Activated gamma-delta T cell (primary cell): ENCODE results near the gene PHOSPHO2.

ENCODE experiments used
- DNase-seq: peaks from one replicate; lab custom pipeline; 2025; lab: John Stamatoyannopoulos, UW
- total RNA-seq, 2 donors: gene quantifications; one replicate each; lab custom pipeline; 2026; lab: John Stamatoyannopoulos, UW

Gene PHOSPHO2
- 2.6 to 4.0 reads per million in 2 donors for total RNA-seq

GRCh38 chr2:169694113-169694893, at the start of gene PHOSPHO2, which contains the start of gene CFAP210:
TSS of gene PHOSPHO2 (plus strand) at chr2:169694469. CDS start at chr2:169700972, 6,503 bp downstream.
TSS of gene CFAP210 (minus strand) at chr2:169694405. CDS start at chr2:169694327, 78 bp downstream.
- DNase-seq, result peak; percentile 100

DNA sequence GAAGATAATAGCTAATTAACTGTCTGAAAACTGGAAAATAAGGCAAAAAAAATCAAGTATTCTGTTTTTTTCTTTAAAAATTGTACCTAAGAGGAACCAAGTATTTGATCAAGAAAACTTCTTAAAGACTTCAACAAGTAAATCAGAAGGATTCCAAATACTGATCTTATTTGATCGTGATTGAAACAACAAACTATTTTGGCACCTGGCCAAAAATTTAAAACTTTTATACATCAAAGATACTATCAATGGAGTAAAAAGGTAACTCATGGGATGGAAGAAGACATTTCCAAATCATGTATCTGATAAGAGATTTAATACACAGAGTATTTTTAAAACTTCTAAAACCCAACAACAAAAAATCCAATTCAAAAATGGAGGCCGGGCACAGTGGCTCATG, 46.8 kb upstream of the PHOSPHO2 start:
- no peak for DNase-seq

- no peak for DNase-seq
These were observed 45.0 kb upstream of the PHOSPHO2 start for GRCh38 chr2:169649278-169649677.

- no peak for DNase-seq
These were observed 40.6 kb upstream of the PHOSPHO2 start for GRCh38 chr2:169653636-169654035.

GRCh38 chr2:169656164-169656563, 38.1 kb upstream of the PHOSPHO2 start:
- no peak for DNase-seq

- no peak for DNase-seq
These were observed 35.4 kb upstream of the PHOSPHO2 start for GRCh38 chr2:169658877-169659276.

DNA sequence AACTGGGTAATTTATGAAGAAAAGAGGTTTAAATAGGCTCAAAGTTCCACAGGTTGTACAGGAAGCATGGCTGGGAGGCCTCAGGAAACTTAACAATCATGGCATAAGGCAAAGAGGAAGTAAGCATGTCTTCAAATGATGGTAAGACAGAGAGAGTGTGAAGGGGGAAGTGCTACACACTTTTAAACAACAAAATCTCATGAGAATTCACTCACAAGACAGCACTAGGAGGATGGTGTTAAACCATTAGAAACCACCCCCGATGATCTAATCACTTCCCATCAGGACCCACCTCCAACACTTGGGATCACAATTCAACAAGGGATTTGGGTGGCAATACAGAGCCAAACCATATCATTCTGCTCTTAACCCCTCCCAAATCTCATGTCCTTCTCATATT, 34.9 kb upstream of the PHOSPHO2 start:
- no peak for DNase-seq

DNA sequence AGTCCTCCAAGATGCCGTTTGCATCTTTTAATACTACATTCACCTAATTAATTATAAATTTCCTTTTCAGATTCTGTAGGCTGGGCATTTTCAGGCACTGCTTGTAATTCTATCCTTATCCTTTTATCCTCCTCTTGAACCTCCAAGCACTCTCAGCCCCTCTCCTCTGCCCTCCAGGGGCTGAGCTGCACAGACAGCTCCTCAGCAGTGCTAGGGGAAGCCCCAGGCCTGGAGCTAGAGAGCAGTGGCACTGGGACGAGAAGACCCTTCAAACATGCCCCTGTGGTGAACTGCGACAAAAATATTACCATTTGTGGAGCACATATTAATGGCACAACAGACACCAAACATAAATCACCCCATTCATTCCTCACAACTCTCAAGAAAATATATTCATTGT, 33.0 kb upstream of the PHOSPHO2 start:
- DNase-seq, result no peak

DNA sequence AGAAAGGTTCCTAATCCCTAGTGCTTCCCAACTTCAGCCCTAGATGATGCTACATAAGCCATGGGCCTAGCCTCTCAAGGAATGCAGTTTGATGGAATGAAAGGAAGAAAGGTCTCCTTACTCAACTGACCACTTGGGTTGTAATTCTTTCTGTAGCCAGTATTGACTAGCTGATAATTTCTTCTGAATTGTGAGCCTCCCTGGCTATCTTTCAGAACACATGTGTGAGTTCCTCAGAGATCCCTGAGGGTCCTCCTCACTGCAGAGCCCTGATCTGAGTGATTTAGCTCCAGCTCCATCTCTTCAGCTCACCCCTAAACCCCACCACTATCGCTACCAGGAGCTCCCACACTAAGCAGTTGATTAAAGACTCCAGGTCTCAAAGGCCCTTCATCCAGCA, 31.5 kb upstream of the PHOSPHO2 start:
- no peak for DNase-seq

DNA sequence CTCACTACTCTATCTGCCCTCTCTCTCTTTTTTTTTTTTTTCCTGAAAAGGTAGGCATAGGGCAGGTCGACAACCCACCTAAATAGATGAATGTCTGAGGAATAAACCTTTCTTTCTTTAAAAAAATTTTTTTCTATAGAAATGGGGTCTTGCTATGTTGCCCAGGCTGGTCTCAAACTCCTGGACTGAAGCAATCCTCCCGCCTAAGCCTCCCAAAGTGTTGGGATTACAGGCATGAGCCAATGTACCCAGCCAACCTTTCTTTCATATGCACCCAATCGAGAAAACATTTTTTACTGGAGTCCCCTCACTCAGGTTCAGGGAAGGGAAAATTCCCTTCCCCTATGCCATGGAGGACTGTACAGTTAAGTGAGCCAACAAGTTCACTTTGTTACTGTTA, 31.0 kb upstream of the PHOSPHO2 start:
- DNase-seq, result no peak

- no peak for DNase-seq
These were observed 29.7 kb upstream of the PHOSPHO2 start for GRCh38 chr2:169664600-169664977.

DNA sequence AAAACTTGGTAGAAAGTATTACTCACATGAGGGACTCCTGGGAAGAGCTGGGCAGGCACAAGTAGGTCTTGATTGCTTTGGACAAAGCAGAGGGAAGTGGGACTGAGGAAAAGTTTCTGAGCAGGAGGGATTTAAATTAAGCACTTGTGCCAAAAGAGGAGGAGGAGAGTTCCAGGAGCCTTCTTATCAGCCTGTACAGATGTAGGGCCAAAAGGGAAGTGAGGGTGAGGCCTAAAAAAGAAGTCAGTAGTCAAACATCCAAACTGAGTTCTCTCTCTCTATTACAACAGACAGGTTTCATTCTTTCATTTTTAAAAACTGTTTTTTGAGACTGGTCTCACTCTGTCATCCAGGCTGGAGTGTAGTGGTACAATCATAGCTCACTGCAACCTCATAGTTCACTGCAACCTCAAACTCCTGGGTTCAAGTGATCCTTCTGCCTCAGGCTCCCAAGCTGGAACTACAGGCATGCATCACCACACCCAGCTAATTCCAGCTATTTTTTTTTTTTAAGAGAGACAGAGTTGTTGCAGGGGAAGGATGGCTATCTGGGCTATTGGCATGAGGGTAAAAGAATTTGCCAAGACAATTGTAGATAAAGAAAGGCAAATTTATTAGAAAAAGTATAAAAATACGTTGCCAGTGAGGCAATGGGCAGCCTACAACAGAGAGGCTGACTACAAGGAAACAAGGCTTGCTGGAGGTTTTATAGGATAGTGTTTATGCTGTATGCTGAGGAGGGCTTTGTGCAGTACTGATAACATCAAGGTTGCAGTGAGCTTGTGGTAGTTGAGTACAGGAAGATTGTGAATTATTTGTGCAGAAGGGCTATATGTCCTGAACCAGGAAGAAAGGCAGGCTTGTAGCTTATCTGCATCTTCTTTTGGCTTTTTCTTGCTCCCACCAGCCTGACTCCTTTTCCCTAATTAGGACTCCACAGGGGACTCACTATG, 29.0 kb upstream of the PHOSPHO2 start:
- no peak for DNase-seq

- no peak for DNase-seq
These were observed 26.7 kb upstream of the PHOSPHO2 start for GRCh38 chr2:169667583-169667982.

GRCh38 chr2:169670215-169670651, 24.0 kb upstream of the PHOSPHO2 start:
- no peak for DNase-seq

DNA sequence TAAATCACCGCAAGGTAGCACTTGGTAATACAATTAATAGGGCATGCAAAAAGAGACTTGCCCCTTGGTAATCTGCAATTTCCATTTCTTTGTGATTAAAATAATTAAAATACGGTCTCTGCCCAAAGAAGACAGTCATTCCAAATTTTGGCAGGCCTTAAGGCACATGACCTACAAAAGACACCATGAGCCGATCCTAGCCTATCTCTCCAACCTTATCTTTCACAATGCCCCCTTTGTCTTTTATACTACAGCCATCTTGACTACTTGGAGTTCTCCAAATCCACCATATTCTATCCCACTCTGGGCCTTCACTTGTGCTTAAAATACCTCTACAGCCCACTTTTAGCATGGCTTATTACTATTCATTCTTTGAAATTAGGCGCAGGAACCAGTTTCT, 23.3 kb upstream of the PHOSPHO2 start:
- DNase-seq, result no peak

DNA sequence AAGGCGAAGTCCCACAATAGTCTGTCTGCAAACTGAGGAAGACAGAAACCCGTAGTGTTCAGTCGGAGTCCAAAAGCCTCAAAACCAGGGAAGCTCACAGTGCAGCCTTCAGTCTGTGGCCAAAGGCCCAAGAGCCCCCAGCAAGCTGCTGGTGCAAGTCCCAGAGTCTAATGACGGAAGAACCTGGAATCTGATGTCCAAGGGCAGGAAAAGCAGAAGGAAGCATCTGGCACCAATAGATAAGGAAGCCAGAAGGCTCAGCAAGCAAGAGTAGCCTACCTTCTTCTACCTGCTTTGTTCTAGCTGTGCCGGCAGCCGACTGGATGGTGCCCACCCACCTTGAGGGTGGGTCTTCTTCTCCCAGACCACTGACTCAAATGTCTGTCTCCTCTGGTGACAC, 21.9 kb upstream of the PHOSPHO2 start:
- no peak for DNase-seq

DNA sequence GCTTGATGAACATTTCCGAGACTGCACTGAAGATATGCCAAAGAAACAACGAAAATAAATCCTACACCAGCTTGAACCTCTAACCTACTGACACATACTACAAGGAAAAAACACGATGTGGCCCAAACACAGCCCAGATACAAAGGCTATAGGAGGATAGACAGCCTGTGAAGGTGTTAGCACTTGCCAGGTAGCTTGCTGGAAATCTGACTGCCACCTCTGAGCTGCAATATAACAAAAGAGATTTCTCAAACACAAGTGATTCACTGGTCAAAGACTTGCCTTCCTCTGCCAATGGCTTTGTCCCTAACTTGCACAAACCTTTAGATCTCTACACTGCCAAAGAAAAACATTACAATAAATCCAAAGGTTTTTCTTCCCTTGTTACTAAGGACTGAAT, 21.2 kb upstream of the PHOSPHO2 start:
- no peak for DNase-seq

- DNase-seq, result no peak
These were observed 20.3 kb upstream of the PHOSPHO2 start for GRCh38 chr2:169673921-169674320.

DNA sequence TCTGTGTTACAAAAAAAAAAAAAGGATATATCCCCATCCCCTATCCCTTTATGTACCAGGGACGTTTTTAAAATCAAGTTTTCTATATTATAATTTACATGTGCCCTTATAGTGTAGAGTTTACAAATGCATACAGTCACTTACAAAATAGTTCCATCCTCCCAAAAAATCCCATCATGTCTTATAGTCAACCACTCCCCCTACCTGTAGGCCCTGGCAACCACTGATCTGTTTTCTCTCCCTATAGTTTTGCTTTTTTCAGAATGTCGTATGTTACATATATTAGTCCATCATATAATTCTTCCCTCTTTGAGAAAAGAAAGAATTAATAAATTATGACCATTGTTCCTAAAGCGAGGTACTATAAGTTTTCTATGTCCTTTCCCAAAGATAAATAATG, 17.9 kb upstream of the PHOSPHO2 start:
- no peak for DNase-seq

- no peak for DNase-seq
These were observed 17.4 kb upstream of the PHOSPHO2 start for GRCh38 chr2:169676850-169677249.

GRCh38 chr2:169683054-169683424, 11.2 kb upstream of the PHOSPHO2 start:
- DNase-seq, result no peak

DNA sequence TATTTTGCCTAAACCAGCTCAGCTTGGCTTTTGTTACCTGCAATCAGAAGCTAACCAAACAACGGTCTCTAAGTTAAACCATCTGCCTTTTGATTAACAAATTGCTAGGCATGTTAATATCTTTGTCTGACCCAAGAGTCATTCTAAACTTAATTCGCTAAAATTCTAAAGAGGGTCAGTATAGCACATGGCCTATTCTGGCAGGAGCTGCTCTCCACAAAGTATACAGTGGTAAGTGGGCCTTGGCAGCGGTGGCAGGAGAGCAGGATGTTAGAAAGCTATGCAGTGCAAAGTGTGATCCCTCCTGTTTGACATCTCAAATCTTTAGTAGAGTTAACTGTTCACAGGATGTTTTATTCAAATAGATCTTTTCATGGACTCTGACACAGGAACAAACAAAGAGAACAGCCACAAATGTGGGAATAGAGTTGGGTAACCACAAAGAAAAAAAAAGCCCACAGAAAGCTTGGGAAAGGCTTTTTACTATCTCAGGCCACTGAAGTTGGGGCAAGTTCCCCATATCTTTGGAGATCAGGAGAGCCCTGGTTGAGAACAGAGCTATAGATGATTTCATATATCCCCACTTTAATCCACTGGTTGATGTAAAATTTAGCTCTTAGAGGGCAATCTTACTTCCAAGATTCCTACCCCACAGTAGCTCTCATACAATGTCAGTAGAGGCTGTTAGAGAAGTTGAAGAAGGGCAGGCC, 10.7 kb upstream of the PHOSPHO2 start:
- no peak for DNase-seq
